Medulla oblongata (tissue), 1 donor: Measurements from ENCODE around the gene TMEM201.
"Not testable (repeated sequence)": the region's sequence is repeated elsewhere in the genome, so short reads cannot be mapped to it uniquely, and the experiment has no call there.

ENCODE experiments used
- DNase-seq: peaks from one replicate; pipeline ENCODE4 v3.0.0-alpha.2; 2015; ENCODE audit errors: extremely low spot score

Gene TMEM201

DNA sequence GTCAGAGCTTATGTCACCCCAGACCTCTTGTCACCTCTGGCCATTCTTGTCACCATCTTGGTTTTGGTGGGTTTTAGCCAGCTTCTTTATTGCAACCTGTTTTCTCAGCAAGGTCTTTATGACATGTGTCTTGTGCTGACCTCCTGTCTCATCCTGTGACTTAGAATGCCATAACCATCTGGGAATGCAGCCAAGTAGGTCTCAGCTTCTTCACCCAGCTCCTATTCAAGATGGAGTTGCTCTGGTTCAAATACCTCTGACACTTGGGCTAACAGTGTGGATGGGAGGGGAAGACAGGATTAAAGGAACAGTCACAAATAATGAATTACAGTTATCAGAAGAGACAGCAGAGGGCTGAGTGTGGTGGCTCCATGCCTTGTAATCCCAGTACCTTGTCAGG, 32.3 kb downstream of the TMEM201 start:
- no peak for DNase-seq

DNA sequence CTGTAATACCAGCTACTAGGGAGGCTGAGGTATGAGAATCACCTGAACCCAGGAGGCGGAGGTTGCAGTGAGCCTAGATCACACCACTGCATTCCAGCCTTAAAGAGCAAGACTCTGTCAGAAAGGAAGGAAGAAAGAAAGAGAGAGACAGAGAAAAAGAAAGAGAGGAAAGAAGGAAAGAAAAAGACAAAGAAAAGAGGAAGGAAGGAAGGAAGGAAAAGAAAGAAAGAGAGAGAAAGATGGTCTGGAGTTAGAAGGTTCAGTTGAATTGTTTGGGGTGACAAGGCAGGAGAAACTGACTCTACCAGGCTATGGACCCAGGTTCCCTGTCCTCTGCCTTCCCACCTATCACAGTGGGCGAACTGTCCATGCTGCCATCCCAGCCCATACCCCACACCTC, 35.4 kb downstream of the TMEM201 start:
- DNase-seq: no peak

DNA sequence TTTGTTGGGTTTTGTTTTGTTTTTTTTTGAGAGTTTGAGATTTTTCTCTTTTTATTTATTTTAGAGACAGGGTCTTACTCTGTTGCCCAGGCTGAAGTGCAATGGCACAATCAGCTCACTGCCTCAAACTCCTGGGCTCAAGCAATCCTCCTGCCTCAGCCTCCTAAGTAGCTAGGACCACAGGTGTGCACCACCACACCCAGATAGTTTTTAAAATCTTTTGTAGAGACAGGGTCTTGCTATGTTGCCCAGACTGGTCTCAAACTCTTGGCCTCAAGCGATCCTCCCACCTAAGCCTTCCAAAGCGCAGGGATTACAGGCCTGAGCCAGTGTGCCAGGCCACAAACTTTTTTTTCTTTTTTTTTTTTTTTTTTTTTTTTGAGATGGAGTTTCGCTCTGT, 36.3 kb downstream of the TMEM201 start:
- not testable (repeated sequence) for DNase-seq

DNA sequence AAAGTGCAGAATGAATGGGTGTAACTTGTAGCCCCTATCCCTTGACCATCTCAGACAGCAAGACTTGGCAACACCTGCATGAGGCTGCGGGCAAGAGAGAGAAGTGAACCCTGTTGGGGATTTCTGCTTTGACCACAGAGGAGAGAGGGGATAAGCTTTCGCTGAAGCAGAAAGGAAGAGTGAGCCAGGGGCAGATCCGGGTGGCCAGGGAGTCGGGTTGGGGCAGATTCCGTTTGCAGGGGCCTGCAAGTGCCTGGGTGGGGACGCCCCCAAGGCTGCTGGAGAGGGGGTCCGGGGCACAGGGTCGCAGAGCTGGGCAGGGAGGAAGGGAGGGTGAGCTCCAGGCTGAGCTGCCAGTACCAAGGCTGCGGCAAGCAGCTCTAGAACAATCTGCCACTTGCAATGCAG, 37.5 kb downstream of the TMEM201 start:
- no peak for DNase-seq

DNA sequence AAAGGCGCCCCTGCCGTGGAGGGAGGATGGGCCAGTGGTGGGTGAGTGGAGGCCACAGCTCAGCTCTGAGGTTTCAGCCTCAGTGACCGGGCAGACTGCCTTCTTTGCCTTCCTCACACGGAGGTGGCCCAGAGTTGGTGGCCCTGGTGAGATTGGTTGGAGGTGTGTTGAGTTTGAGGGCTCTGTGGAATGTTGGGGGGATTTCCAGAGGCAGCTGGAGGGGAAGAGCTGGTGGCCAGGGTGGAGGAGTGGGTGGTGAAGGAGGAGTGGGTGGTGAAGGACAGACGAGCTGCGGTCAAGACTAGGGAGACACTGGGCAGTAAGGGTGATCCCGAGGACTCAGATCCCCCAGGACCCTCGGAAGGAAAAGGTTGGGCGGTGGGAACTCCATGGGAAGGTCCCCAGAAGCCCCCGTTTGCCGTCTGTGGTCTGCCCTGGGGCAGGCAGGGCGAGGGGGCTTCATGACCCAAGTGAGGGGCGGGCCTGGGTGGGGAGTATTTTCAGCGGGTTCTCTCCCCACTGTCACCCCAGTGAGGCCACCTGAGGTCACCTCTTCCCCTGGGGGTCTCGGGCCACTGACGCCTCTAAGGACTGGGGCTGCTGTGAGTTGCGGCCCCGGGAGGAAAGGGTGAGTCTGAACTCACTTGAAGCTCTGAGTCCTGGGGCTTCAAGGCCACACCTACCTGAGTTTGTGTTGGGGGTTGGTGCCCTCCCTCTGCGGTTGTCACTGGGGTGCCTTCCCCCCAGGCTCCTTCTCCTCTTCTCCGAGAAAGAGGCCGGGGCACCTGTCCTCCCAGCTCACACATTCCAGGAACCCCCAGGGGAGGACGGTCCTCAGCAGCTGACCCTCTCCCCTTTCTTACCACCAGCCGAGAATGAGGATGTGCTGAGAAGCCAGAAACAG, 40.1 kb downstream of the TMEM201 start:
- no peak for DNase-seq

DNA sequence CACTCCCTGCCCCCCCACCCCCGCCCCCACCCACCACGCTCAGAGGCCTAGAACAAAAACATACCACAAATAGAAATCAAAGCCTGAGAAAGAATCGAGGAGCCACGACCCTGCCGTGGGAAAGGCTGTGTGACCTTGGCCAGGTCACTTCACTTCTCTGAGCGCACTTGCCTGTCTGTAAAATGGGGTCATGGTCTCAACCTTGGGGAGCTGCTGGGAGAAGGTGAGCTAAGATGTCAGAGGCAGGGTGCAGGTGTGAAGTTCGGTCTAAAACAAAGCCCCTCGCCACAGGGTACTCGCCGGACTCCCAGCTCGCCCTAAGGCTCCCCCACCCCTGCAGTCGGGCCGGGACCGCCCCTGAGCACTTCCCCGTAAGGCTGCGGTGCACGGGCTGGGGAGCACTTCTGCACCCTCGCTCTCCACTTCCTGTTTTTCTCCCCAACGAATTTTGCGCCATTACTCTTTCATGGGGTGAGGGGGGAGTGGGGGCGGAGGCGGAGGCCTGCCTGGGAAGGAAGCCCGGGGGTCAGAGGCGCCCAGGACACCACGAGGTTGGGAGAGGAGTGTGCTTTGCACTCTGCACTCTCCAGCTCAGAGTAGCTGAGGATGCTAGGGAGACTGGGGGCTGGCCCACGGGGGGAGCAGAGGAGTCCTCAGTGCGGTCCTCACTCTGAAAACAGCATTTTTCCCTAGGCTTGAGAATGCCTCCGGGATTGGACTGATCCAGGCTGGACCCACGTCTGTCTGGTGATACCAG, 40.9 kb downstream of the TMEM201 start:
- DNase-seq: peak; percentile 64

DNA sequence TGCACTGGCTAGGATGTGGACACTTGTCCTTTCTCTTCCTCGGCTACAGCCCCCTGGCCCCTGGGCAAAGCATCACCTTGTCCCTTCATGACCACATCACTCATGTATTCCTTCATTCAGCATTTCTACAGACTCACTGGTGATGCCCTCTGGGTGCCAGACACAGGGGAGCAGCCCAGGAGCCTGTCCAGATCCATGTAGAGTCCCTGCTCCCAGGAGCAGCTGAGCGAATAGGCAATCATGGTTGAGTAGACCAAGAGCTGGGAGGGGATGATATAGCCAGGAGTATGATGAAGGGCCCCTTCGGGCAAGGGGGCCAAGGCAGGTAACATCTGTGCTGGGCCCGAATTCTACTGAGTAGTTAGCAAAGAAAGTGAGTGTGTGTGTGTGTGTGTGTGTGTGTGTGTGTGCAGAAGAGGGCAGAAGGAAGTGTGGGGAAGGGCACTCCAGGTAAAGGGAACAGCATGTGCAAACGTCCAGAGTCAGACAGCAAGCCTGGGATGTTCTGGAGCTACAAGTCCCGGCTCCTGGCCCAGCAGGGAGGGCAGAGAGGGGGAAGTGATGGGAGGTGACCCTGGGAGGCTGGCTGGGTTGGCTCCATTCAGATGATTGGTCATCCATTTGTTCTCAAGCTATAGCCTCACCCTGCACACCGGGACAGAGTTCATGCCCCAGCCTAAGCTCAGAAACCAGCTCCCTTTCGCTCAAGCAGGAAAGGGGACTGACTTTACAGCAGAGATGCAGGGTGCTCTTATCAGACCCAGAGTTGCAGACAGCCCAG, 41.8 kb downstream of the TMEM201 start:
- DNase-seq: no peak

DNA sequence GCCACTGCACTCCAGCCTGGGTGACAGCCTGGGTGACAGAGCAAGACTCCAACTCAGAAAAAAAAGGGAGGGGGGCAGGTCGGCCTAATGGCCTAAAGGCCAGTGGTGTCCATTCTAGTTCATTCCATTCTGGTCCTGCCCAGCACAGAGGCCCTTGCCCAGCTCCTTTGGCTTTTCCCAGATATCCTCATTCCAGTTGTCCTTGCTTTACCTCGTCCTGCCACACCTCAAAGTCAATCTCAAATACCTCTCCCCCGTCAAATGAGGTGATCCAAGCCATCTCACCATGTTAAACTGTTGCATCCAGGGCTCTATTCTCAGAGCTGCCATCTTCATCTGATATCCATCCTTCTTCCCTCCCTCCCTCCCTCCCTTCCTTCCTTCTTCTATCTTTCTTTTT, 42.9 kb downstream of the TMEM201 start:
- DNase-seq: no peak

DNA sequence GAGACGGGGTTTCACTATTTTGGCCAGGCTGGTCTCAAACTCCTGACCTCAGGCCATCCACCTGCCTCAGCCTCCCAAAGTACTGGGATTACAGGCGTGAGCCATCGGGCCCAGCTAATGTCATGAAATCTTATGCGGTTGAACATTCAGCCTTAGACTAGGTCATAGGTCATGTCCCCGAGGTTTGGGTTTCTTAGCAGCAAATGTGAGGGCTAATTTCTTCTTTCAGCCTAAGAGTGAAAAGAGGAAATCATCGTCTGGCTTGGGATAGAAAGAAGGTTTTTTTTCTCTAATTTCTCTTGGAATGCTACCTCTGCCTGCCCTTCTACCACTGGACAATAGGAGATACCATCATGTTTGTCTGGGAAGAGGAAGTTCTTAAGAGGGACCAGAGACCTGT, 44.8 kb downstream of the TMEM201 start:
- DNase-seq: no peak

DNA sequence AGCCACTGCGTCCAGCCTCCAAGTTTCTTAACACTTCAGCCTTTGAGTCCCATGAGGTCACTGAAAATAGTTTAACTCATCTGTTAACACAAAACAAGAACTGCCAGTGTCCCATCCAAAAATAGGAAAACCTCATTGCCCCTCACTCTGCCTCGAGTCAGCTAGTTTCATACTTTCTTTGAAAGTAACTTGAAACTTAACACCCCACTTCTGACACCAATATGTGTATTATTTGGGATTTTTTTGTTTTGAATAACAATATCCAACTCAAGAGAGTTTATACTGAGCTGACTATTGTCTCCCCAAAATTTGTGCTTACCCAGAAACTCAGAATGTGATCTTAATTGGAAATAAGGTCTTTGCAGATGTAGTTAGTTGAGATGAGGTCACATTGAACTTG, 45.9 kb downstream of the TMEM201 start:
- no peak for DNase-seq

DNA sequence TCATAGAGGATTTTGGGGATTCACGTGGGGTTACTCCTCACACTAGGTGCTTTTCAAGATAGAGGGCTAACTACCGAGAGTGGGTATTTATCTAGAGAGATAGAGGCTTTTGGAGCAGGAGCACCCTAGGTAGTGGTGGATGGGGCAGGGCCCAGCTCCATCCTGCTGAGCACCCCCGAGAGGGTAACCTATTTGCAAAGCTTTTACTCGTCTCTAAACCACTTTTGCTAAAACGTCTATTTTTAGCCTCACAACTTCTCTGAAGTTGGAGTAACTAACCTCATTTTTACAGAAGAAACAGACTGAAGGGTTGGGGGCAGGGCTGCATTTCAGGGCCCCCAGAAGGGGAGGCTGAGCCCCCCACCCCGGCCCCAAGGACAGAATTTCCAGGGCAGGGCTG, 50.5 kb downstream of the TMEM201 start:
- no peak for DNase-seq

DNA sequence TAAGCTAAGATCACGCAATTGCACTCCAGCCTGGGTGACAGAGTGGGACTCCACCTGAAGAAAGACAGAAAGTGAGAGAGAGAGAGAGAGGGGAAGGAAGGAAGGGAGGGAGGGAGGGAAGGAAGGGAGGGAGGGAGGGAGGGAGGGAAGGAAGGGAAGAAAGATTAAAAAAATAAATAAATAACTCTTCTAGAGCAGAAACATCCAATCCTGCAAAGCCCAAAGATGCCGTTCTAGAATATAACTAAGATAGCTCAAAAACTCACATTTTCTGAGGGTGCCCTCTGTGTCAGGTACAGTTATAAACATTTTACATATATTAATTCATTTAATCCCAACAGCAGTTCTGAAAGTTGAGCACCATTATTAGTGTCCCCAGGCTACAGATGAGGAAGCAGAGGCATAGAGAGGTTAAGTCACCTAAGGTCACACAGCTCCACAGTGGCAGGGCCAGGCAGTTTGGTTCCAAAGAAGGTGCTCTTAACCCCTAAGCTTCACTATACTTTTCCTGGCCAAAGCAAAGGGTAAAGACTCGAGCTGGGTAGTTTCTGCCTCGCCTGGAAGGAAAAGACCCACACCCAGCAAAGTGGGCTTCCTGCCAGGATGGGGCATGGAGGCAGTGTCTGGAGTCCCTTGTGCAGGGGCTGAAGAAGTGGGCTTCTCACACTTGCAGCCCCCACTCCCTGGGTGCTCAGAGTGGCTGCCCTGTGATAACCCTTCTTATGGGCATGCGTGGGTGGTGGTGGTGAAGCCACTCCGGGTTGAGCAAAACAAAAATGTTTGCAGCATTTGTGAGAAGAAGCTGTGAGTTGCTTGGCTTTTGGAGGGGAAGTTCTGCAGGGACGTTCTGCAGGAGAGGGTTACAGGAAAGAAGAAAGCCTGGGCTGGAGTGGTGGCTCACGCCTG, 54.9 kb downstream of the TMEM201 start:
- DNase-seq: no peak

DNA sequence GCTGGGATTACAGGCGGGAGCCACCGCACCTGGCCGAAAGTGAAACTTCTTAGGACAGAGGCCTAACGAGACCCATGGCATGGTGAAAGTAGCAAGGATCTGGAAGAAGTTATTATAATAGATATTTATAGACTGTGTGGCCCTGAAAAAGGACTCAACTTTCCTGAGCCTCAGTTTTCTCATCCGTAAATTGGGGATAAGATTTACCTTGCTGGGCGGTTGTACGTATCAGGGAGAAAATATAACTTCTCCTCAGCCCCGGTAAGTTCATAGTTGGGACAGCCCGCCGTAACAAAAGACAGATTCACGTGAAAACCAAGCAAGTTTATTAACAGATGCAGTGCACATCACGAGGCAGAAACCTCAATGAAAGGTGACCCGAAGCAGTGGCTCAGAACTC, 57.3 kb downstream of the TMEM201 start:
- no peak for DNase-seq

DNA sequence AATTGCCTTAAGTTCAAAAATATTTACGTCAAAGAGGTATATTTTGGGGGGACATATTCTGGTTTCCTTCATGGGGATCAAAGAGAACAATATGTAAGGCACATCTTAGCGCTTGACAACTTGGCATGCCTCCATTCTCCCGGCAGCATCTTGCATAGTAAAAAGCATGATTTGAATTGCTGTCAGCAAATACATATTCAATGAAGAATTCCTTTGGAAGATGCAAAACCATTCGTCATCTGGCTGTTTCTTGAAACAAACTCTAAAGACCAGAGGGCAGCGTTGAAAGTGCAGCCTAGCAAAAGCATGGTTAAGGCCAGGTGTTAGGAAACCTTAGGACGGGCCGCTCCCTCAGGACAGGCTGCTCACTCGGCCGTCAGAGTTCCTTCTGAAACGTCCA, 59.5 kb downstream of the TMEM201 start:
- no peak for DNase-seq

DNA sequence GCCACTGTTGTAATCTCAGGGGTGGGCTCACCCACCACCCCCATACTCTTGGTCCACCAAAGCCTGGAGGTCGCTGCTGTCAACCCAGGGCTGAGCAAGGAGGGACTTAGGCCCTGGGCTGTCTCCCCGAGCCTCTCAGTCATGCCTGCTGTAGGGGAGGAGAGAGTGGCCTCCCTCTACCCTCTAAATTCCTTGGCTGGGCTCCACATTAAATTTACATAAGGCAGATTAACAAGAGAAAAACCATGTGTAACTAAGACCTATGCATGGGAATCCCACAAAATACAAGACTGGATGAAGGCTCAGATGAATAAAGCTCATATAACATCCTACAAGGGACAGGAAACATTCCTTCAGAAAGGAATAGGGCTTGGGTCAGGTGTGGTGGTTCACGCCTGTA, 61.1 kb downstream of the TMEM201 start:
- no peak for DNase-seq

DNA sequence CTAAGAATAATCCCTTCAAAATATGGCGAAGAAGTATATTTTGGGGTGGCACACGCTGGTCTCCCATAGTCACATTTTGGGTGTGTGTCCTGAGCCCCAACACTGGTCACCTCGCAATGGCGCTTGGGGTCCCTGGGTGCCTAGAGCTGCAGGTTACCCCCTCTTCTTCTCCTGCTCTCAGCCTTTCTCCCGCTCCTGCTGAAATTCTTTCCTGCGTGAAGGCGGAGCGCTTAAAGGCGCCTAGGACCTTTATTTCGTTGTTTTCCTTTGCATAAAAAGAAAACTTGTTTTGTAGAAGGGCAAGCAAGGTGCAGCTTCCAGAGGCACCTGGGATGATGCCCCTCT, 62.5 kb downstream of the TMEM201 start:
- no peak for DNase-seq

DNA sequence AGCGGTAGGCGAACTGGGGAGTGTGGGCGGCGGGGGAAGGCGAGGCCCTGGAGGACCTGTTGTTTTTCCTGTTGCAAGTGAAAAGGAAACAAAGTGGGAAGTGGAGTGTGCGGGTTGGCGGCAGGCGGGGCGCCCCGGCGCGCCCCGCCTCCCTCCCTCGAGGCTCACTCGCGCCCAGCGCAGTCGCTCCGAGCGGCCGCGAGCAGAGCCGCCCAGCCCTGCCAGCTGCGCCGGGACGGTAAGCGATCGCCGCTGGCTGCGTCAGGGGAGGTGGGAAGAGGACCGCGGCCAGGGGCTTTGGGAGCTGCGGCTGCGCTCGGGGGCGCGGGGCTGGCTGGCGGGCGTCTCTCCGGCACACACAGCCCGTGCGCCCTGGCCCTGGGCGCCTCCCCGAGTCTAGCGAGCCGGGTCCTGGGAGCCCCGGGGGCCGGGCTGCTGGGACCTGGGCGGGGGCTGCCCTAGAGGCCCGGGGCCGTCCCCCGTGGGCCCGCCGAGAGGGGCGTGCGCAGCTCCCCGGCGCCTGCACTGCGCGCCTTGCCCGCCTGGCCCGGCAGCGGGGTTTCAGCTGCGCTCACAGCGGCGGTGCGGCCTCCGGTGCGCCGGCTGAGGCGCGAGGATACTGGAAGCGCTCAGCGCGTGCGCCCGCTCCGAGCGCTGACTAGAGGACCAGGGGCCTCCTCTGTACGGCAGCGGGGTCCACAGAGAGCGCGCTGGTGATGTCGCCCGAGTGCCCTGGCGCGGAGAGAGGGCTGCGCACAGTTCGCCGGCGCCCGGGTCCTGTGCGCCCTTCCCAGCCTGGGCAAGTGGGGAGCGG, 63.1 kb downstream of the TMEM201 start, which contains the start of gene PIK3CD:
TSS of gene PIK3CD (plus strand) at position 167 of the 814 bp plus-strand sequence. CDS start 58,725 bp downstream, outside the sequence.
- DNase-seq: no peak

DNA sequence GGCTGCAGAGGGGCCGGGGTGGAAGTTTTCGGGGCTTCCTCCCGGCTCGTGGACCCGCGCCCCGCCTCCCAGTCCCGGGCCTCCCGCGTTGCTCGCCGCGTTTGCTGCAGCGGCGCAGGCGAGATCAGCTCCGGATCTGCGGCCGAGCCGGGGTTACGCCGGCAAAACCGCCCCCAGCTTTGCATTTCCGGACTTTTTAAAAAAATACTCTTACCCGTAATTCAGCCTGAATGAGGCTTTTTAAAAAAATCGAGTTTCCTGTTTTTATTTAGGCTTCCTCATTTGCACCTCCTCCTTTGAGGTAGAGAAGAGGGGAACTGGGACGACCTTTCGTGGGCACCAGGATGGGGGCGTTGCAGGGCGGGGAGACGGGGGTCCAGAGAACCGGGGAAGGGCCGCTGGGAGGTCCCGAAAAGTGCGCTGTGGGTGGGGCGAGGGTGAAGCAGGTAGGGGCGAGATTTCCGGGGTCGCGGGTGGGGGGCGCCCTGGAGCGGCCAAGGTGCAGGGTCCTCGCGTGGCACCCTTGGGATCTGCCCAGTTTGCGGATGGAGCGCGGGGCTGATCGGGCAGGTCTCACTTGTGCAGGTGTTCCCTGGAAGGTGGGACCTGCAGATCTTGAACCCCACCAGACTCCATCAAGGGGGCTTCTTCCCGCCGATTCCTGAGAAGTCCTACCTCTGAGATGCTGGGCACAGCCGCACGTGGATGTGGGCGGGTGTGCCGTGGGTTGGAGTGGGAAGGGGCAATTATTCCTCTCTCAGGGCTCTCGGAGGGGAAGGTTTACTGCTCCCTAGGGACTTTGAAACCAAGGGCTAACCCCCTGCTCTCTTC, 63.9 kb downstream of the TMEM201 start:
- no peak for DNase-seq

DNA sequence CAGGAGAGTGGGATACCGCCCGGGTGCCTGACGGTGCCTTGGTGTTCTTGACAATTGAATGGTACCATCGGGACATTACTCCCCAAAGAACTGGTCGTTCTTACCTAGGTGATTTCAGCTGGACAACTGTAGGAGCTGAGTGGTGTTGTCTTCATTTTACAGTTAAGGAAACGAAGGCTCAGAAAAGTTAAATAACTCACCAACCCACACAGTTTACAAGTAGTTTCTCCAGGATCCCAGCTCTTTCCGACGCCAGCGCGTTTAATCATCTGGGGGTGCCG, 64.4 kb downstream of the TMEM201 start:
- DNase-seq: no peak
